GM21737 (cell line): ENCODE results near the gene PACRG.
"Not testable (repeated sequence)": the region's sequence is repeated elsewhere in the genome, so short reads cannot be mapped to it uniquely, and the experiment has no call there.

ENCODE experiments used
- ATAC-seq: cut with Tn5 transposase; IDR thresholded peaks from one replicate; pipeline ENCODE4 v1.9.1; 2021; ENCODE audit warnings: mild to moderate bottlenecking, moderate library complexity; ENCODE audit not compliant: unreplicated experiment

PACRG gene

GRCh38 chr6:162922563-162923166 lies 194.9 kb downstream of the PACRG start:
- no peak for ATAC-seq

DNA sequence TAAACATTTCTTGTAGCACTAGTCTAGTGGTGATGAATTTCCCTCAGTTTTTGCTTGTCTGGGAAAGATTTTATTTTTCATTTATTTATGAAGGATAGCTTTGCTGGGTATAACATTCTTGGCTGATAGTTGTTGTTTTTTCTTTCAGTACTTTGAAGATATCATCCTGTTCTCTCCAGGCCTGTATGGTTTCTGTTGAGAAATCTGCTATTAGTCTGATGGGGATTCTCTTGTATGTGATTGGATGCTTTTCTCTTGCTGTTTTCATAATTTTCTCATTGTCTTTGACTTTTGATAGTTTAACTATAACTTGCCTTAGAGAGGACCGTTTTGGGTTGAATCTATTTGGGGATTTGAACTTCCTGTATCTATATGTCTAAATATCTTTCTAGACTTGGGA lies 207.1 kb downstream of the PACRG start:
- no peak for ATAC-seq

DNA sequence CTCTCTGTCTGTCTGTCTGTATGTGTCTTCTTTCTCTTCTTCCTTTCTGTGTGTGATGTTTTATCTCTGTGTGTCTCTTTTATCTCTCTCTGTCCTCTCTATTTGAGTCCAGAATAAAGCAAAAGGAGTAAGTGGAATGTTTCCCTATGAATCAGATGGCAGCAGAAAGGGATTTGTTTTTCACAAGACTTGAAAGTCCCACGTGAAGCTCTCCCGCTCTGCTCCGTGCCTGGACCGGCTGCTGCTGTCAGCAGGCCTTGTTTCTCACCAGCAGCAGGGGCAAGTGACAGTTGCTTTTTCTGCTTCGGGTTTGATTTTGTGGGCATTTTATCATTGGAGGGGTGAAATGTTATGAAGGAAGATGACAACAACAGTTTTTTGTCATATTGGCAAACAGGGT lies 212.7 kb downstream of the PACRG start:
- ATAC-seq: no peak

DNA sequence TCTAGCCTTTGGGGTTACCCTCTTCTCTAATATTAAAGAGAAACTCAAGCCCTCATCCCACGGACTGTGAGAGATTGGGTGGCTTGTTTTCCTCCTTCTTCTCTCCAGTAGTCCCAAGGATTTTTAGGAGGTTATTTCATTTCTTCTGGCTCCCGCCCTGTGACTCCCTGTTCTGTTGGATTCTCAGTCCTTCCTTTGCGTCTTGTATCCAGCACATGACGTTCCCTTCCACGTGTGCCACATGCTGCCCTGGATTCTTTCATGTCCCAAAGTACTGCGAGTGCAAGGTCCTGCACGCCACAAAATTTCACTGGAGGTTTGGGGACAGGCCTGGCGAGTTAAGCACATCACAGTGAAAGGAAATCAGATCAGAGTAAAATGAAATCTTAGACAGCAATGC lies 213.4 kb downstream of the PACRG start:
- no peak for ATAC-seq

GRCh38 chr6:162942866-162943265 lies 215.1 kb downstream of the PACRG start:
- no peak for ATAC-seq

DNA sequence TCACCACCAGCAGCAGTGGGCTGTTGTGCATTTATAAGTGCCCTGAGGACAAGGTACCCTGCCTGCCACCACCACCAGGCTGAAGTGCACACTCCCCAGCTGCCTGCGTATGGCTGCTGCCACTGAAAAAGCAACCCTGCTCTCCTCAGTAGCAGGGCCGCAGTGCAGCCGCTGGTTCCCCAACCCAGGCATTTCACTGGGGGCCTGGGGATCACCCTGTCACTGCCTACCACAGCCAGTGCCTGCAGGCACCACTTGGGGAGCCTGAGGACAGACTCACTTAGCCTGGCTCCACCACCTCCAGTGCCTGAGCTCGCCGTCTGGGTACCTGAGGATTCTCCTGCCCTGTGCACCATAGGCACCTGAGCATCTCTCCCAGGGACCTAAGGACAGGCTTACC lies 215.6 kb downstream of the PACRG start:
- no peak for ATAC-seq

GRCh38 chr6:162951164-162951743 lies 223.5 kb downstream of the PACRG start:
- ATAC-seq: no peak

DNA sequence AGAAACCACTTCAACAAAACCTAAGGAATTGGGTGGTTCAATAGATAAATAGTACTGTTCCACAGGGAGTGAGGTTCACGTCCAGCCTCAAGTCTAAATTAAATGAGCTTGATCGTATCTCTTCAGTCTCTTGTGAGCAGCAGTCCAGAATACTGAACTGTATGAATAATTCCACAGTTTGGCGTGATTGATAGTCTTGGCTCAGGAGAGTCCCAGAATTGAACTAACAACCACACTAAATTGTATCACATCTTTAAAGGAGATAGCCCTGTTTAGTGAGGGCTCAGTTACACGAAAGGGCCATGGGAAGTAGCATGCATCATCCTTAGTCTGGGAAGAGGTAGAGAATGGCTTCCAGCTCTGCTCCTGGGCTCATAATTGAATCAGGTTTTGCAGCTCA lies 224.6 kb downstream of the PACRG start:
- ATAC-seq: no peak

DNA sequence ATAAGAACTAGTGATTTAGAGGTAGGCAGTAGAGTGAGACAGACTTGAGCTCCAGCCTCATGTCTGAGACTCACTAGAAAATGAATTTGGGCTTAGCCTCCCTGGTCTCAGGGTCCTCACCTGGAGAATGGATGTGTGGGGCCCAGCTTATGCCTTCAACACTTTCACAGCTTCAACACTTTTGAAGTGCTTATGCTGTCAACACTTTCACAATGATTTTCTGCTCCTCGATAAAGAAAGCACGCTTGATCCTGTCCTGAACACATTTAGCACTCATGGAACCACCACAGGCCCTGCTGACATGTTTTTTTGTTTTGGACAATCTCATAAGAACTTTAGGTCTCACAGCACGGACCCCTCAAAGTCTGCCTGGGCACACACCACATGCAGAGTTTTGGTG lies 229.3 kb downstream of the PACRG start:
- ATAC-seq: no peak

GRCh38 chr6:162960679-162961457 lies 233.1 kb downstream of the PACRG start:
- no peak for ATAC-seq

- ATAC-seq: no peak
Measured at GRCh38 chr6:162962093-162962492, 234.3 kb downstream of the PACRG start.

GRCh38 chr6:162963861-162964260 lies 236.1 kb downstream of the PACRG start:
- no peak for ATAC-seq

GRCh38 chr6:162964488-162965140 lies 236.8 kb downstream of the PACRG start:
- no peak for ATAC-seq

DNA sequence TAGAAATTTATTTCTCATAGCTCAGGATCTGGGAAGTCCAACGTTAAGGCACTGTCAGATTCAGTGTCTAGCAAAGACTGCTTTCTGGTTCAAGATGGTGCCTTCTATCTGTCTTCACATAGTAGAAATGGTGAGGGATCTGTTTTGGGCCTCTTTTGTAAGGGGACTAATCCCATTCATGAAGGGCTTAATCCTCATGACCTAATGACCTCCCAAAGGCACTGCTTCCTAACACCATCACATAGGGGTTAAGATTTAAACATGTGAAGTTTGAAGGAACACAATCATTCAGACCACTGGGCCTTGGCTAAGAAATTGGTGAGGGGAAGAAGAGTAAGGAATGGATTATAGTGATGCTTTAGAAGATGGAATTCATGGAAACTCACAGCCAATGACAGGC lies 237.6 kb downstream of the PACRG start:
- no peak for ATAC-seq

- no peak for ATAC-seq
Measured at GRCh38 chr6:162970246-162970645, 242.5 kb downstream of the PACRG start.

DNA sequence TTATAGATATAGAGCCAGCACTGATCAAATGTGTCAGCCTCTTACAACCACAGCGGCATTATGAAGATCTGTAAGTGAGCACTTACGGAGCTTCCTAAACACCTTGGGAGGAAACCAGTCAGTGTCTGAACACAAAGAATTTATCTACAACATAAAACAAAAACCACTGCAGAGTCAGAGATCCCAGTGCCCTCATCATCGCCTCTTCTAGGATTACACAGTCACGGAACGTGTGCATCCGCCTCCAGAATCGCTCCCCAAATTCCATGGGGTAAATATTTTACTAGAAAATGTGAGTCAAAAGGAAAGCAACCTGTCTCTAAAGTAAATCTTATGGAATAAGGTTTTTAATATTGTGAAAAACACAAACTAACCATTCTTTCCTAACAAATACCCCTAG lies 243.6 kb downstream of the PACRG start:
- ATAC-seq: no peak

- no peak for ATAC-seq
Measured at GRCh38 chr6:162973151-162973872, 245.5 kb downstream of the PACRG start.

DNA sequence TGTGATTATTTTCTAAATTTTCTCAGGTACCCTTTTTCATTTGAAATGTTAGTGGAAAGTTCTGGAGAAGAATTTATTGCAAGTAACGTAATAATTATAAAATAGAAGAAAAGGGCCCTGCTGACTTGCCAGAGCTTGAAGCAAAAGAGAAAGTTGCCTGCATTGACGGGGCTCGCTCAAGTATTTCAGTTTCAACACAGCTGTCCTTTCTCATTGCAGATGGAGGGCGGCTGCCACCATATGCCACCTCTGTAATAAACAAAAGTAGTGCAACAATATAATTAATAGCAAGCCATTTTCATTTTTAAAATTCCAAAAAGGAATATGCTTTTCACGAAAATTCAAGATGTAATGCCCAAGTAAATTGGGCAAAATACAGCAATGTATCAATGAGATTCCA lies 246.2 kb downstream of the PACRG start:
- no peak for ATAC-seq

- no peak for ATAC-seq
Measured at GRCh38 chr6:162974685-162975084, 246.9 kb downstream of the PACRG start.

GRCh38 chr6:162976141-162976540 lies 248.4 kb downstream of the PACRG start:
- no peak for ATAC-seq

DNA sequence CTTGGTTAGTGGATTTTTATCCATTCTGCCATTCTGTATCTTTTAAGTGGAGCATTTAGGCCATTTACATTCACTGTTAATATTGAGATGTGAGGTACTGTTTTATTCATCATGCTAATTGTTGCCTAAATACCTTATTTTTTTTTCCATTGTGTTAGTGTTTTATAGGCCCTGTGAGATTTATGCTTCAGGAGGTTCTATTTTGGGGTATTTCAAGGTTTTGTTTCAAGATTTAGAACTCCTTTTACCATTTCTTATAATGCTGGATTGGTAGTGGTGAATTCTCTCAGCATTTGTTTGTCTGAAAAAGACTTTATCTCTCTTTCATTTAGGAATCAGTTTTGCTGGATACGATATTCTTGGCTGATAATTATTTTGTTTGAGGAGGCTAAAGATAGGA lies 255.5 kb downstream of the PACRG start:
- not testable (repeated sequence) for ATAC-seq
